ENCODE results near the gene PRKAG2. TPM values are rescaled to one million over a fixed set of nuclear protein-coding genes. Genes with fewer than 3 reads are reported as not detected.

Gene PRKAG2
- total and polyA plus RNA-seq, 8 donors: 7.4 to 16.7 (median 9.2) TPM

- no peaks in the 10 kb centered on the region for H3K36me3 ChIP-seq
- ATAC-seq: no peak
- intact Hi-C loops (cut with DNase I): no loop called here
- no peak overlapping the region for H3K4me3 ChIP-seq
- TF ChIP-seq, protein P1, sequence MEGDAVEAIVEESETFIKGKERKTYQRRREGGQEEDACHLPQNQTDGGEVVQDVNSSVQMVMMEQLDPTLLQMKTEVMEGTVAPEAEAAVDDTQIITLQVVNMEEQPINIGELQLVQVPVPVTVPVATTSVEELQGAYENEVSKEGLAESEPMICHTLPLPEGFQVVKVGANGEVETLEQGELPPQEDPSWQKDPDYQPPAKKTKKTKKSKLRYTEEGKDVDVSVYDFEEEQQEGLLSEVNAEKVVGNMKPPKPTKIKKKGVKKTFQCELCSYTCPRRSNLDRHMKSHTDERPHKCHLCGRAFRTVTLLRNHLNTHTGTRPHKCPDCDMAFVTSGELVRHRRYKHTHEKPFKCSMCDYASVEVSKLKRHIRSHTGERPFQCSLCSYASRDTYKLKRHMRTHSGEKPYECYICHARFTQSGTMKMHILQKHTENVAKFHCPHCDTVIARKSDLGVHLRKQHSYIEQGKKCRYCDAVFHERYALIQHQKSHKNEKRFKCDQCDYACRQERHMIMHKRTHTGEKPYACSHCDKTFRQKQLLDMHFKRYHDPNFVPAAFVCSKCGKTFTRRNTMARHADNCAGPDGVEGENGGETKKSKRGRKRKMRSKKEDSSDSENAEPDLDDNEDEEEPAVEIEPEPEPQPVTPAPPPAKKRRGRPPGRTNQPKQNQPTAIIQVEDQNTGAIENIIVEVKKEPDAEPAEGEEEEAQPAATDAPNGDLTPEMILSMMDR (IDR thresholded peaks at IDR 0.05): no peak
- no peaks in the 10 kb centered on the region for H3K27me3 ChIP-seq
- whole genome bisulfite sequencing, 2 donors: 92 to 99% methylated on average over 6 of the region's 6 CpGs
- no peaks in the 10 kb centered on the region for H3K4me1 ChIP-seq
- FAIRE-seq: no peak
- no peak overlapping the region for H3K27ac ChIP-seq
- peak in 1 of 6 donors; percentile 27 for DNase-seq
- H3K9me3 ChIP-seq: no peaks in the 10 kb centered on the region
Observed at GRCh38 chr7:151779255-151779654, 97.7 kb downstream of the PRKAG2 start.

DNA sequence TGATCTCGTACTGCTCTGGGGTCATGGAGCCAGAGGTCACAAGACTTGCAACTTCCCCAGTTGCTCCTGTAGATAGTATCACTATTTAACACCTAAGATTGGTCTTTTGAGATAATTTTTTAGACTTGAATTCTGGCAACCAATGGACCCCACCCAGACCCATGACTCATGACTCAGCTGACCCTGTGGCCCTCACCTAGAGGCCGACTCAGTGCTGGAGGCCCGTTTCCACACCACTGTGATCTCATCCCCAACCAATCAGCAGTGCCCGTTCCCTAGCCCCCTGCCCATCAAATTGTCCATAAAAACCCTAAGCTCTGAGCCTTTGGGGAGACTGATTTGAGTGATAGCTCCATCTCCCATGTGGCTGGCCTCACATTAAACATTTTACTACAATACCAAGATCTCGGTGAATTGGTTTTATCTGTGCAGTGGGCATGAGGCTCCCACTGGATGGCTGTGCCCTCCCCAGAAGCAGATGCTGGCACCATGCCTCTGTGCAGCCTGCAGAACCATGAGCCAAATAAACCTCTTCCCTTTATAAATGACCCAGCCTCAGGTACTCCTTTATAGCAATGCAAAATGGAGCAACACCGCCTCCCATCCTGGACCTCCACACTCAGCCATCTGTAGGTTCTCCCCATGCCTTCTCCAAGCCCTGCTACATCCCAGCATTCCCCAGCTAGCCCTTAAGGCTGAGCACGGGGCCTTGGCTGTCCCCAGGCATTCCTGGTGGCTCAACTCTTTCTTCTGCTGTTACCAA, 98.8 kb downstream of the PRKAG2 start:
- DNase-seq (peak in 1 of 6 donors; percentile 19), FAIRE-seq (no peak), ATAC-seq (no peak)
- intact Hi-C loops (cut with DNase I): no loop called here
- no peaks in the 10 kb centered on the region for H3K9me3 ChIP-seq
- no peak overlapping the region for H3K27ac ChIP-seq
- no peaks in the 10 kb centered on the region for H3K36me3 ChIP-seq
- TF ChIP-seq, protein P1 (IDR thresholded peaks at IDR 0.05): no peak
- H3K4me3 ChIP-seq: no peak overlapping the region
- no peaks in the 10 kb centered on the region for H3K27me3 ChIP-seq
- no peaks in the 10 kb centered on the region for H3K4me1 ChIP-seq
- 92 to 96% methylated on average over 7 of the region's 7 CpGs for WGBS, 2 donors

- Histone ChIP-seq H3K27me3 (no peaks in the 10 kb centered on the region), H3K27ac (no peak overlapping the region), H3K4me3 (no peak overlapping the region), H3K9me3 (no peaks in the 10 kb centered on the region), H3K4me1 (no peaks in the 10 kb centered on the region), H3K36me3 (no peaks in the 10 kb centered on the region)
- TF ChIP-seq, protein P1 (IDR thresholded peaks at IDR 0.05): no peak
- 94 to 97% methylated on average over 5 of the region's 5 CpGs for WGBS, 2 donors
- FAIRE-seq (no peak), DNase-seq (no peak), ATAC-seq (no peak)
- intact Hi-C loops (cut with DNase I): no loop called here
Observed at GRCh38 chr7:151777495-151777880, 99.4 kb downstream of the PRKAG2 start.

- Histone ChIP-seq H3K4me3 (no peak overlapping the region), H3K27ac (no peak overlapping the region), H3K36me3 (no peaks in the 10 kb centered on the region), H3K27me3 (no peaks in the 10 kb centered on the region), H3K4me1 (no peaks in the 10 kb centered on the region), H3K9me3 (no peaks in the 10 kb centered on the region)
- 94 to 97% methylated on average over 12 of the region's 12 CpGs for WGBS, 2 donors
- intact Hi-C loops (cut with DNase I): no loop called here
- DNase-seq (peak in 1 of 6 donors; percentile 44), FAIRE-seq (no peak), ATAC-seq (no peak)
- TF ChIP-seq, protein P1 (IDR thresholded peaks at IDR 0.05): no peak
Observed at GRCh38 chr7:151776876-151777494, 99.9 kb downstream of the PRKAG2 start.

DNA sequence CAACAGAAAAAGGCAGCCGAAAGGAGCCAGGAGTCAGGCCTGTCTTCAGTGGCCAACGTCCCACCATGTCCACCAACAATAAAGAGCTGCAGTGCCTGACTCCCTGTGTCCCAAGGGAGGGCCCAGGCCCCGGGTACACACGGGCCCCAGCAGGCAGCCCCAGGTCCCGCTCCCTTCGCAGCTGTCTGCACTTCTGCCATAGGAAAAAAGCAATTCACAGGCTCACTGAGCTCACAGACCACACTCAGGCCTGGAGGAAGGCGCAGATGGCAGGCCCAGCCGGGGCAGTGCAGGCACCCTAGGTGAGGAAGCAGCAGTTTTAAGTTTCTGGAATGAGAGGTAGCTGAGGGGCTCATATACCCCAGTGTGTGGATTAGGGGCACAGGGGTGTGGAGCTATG, 100.5 kb downstream of the PRKAG2 start:
- intact Hi-C loops (cut with DNase I): no loop called here
- H3K27me3 ChIP-seq: no peaks in the 10 kb centered on the region
- no peak overlapping the region for H3K4me3 ChIP-seq
- ATAC-seq (no peak), FAIRE-seq (no peak), DNase-seq (peak in 1 of 6 donors; percentile 40)
- H3K9me3 ChIP-seq: no peaks in the 10 kb centered on the region
- TF ChIP-seq, protein P1 (IDR thresholded peaks at IDR 0.05): no peak
- 94 to 95% methylated on average over 8 of the region's 8 CpGs for WGBS, 2 donors
- no peak overlapping the region for H3K27ac ChIP-seq
- no peaks in the 10 kb centered on the region for H3K4me1 ChIP-seq
- H3K36me3 ChIP-seq: no peaks in the 10 kb centered on the region
